ENCODE results near the gene TLCD5. TPM values are rescaled to one million over a fixed set of nuclear protein-coding genes. Genes with fewer than 3 reads are reported as not detected.

The TLCD5 gene
- total RNA-seq, 2 experiments from 2014 or later = 0.36 to 0.83 TPM

DNA sequence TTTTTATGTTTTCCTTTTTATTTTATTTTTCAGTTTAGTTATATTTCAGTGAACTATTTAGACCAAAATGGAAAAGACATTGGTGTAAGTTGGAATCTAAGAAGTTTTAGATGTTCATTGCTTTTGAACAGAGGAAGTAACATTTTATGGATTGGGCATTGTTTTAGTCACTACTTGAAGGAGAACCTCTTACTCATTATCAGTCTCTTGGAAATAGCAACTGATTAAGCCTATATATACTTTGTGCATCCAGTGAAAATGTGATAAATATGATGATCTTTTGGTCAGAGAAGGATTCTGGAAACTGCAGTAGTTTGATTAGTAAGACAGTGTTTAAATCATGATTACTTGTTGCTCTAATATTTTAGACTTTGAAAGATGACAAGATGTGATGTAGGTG lies 25.5 kb downstream of the TLCD5 start:
- ChIA-PET POLR2A (no interaction called here), CTCF (no interaction called here)
- DNase-seq (no peak), ATAC-seq (no peak)
- no peaks in the 10 kb centered on the region for H3K36me3 Mint-ChIP-seq (ENCODE audit: low read depth)
- H3K27ac Mint-ChIP-seq = no peak overlapping the region
- intact Hi-C loops (cut with micrococcal nuclease) = no loop called here
- H3K9me3 Mint-ChIP-seq = no peaks in the 10 kb centered on the region
- peaks cover 49% of the 10 kb centered on the region for H3K27me3 Mint-ChIP-seq
- TF ChIP-seq, protein P1, sequence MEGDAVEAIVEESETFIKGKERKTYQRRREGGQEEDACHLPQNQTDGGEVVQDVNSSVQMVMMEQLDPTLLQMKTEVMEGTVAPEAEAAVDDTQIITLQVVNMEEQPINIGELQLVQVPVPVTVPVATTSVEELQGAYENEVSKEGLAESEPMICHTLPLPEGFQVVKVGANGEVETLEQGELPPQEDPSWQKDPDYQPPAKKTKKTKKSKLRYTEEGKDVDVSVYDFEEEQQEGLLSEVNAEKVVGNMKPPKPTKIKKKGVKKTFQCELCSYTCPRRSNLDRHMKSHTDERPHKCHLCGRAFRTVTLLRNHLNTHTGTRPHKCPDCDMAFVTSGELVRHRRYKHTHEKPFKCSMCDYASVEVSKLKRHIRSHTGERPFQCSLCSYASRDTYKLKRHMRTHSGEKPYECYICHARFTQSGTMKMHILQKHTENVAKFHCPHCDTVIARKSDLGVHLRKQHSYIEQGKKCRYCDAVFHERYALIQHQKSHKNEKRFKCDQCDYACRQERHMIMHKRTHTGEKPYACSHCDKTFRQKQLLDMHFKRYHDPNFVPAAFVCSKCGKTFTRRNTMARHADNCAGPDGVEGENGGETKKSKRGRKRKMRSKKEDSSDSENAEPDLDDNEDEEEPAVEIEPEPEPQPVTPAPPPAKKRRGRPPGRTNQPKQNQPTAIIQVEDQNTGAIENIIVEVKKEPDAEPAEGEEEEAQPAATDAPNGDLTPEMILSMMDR (IDR thresholded peaks at IDR 0.05) = no peak
- peaks cover 11% of the 10 kb centered on the region for H3K4me1 Mint-ChIP-seq (ENCODE audit: low read depth)
- no peak overlapping the region for H3K4me3 Mint-ChIP-seq

DNA sequence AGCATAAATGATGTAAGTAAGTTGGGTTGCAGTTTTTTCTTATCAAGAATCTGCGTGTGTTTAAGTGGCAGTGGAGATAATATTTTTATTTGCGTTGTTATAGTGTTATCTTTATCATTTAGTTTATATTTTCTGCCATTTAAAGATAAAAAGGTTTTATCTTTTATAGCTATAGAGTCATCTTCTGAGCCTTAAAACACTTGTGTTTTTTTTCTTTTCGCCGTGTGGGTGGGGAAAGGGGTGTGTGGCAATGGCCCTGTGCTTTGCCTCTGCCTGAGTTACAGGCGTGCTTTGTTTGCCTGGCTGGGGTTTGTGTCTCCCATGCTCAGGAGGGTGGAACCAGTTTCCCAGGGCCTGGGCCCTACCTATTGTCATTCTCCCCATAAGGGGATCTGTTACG lies 27.3 kb downstream of the TLCD5 start:
- no peak for DNase-seq
- Mint-ChIP-seq H3K36me3 (ENCODE audit: low read depth) (no peaks in the 10 kb centered on the region), H3K4me1 (ENCODE audit: low read depth) (no peaks in the 10 kb centered on the region), H3K27me3 (peaks cover 43% of the 10 kb centered on the region), H3K9me3 (no peaks in the 10 kb centered on the region), H3K4me3 (no peak overlapping the region), H3K27ac (no peak overlapping the region)
- intact Hi-C loops (cut with micrococcal nuclease) = no loop called here
- ChIA-PET POLR2A (no interaction called here), CTCF (no interaction called here)
- TF ChIP-seq, protein P1 (IDR thresholded peaks at IDR 0.05) = no peak
- no peak for ATAC-seq

DNA sequence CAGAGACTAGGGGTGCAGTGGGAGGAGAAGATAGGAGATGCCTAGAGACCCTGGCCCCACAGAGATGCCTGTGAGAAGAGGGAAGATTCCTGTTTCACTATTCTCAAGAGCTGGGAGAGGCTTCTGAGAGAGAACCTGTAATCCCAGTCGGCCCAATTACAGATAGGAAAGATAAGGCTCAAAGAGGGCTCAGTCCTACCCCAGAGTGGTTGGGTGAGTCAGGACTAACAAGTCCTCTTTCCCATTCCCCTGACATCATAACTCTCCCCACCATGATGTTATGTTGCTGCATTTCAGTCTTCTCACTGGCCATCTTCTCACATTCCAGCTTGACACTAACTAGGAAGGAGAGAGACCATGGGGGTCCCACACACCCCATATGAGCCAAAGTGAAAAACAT lies 29.0 kb downstream of the TLCD5 start:
- ATAC-seq (no peak), DNase-seq (no peak)
- Mint-ChIP-seq H3K27ac (no peak overlapping the region), H3K36me3 (ENCODE audit: low read depth) (no peaks in the 10 kb centered on the region), H3K4me1 (ENCODE audit: low read depth) (no peaks in the 10 kb centered on the region), H3K27me3 (peaks cover 39% of the 10 kb centered on the region), H3K9me3 (no peaks in the 10 kb centered on the region), H3K4me3 (no peak overlapping the region)
- POLR2A ChIA-PET = no interaction called here
- intact Hi-C loops (cut with micrococcal nuclease) = no loop called here
- CTCF ChIA-PET = interaction anchor here (1.4 kb wide), 1 partner anchor 12 kb away, joined by 3 read pairs; no protein-coding TSS in a partner anchor
- TF ChIP-seq, protein P1 (IDR thresholded peaks at IDR 0.05) = no peak

DNA sequence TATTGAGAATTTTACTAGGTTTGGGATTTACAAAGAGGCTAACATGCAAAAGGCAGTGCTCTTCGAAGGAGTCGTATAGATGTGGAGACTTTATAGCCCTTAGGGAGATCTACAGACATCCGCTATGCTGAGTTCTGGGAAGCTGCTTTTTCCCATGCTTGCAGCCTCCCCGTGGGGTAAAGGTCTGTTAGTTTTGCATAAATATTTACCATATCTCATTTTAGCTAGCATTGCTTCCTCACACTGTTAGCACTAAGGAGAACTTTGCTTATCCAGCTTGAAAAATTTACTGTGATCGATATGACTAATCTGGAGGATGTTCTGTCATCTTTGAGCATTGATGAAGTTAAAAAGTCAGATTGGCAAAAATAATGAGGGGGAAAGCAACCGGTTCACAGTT lies 29.7 kb downstream of the TLCD5 start:
- ChIA-PET CTCF (interaction anchor here (1.4 kb wide), 1 partner anchor 13 kb away, joined by 3 read pairs; no protein-coding TSS in a partner anchor), POLR2A (no interaction called here)
- intact Hi-C loops (cut with micrococcal nuclease) = no loop called here
- TF ChIP-seq, protein P1 (IDR thresholded peaks at IDR 0.05) = no peak
- Mint-ChIP-seq H3K4me1 (ENCODE audit: low read depth) (no peaks in the 10 kb centered on the region), H3K27me3 (peaks cover 38% of the 10 kb centered on the region), H3K36me3 (ENCODE audit: low read depth) (no peaks in the 10 kb centered on the region), H3K27ac (no peak overlapping the region), H3K9me3 (no peaks in the 10 kb centered on the region), H3K4me3 (no peak overlapping the region)
- DNase-seq = no peak
- ATAC-seq = no peak

DNA sequence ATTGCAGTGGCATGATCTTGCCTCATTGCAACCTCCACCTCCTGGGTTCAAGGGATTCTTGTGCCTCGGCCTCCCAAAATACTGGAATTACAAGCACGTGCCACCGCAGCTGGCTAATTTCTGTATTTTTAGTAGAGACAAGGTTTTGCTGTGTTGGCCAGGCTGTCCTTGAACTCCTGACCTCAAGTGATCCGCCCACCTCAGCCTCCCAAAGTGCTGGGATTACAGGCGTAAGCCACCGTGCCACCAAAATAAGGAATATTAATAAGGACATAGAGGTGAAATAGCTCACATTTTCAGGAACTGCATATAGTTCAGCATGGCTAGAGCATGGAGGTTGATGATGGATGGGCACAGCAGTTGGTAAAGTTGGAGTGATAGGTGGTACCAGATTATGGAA lies 32.5 kb downstream of the TLCD5 start:
- Mint-ChIP-seq H3K9me3 (no peaks in the 10 kb centered on the region), H3K36me3 (ENCODE audit: low read depth) (no peaks in the 10 kb centered on the region), H3K4me1 (ENCODE audit: low read depth) (no peaks in the 10 kb centered on the region), H3K4me3 (no peak overlapping the region), H3K27me3 (peaks cover 29% of the 10 kb centered on the region), H3K27ac (no peak overlapping the region)
- intact Hi-C loops (cut with micrococcal nuclease) = no loop called here
- CTCF ChIA-PET = no interaction called here
- DNase-seq (no peak), ATAC-seq (no peak)
- POLR2A ChIA-PET = no interaction called here
- TF ChIP-seq, protein P1 (IDR thresholded peaks at IDR 0.05) = no peak

Data from activated CD8-positive, alpha-beta T cell treated with anti-CD3 and anti-CD28 coated beads for 36 hours (primary cell).